NCI-H446 (cell line): ENCODE data around the gene PELO.
"Not testable (repeated sequence)": the region's sequence is repeated elsewhere in the genome, so short reads cannot be mapped to it uniquely, and the experiment has no call there.

Experiments used
- DNase-seq, 2 experiments: peaks; one replicate each; lab custom pipeline; 2025; lab: John Stamatoyannopoulos, UW

The PELO gene

DNA sequence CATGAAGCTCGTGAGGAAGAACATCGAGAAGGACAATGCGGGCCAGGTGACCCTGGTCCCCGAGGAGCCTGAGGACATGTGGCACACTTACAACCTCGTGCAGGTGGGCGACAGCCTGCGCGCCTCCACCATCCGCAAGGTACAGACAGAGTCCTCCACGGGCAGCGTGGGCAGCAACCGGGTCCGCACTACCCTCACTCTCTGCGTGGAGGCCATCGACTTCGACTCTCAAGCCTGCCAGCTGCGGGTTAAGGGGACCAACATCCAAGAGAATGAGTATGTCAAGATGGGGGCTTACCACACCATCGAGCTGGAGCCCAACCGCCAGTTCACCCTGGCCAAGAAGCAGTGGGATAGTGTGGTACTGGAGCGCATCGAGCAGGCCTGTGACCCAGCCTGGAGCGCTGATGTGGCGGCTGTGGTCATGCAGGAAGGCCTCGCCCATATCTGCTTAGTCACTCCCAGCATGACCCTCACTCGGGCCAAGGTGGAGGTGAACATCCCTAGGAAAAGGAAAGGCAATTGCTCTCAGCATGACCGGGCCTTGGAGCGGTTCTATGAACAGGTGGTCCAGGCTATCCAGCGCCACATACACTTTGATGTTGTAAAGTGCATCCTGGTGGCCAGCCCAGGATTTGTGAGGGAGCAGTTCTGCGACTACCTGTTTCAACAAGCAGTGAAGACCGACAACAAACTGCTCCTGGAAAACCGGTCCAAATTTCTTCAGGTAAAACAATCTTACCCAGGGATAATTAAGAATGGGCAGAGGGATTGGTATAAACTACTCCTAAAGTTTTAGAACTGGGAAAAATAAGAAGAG is 12.9 kb downstream of the PELO start:
- DNase-seq = peak in 1 of 2 experiments; percentile 28

DNA sequence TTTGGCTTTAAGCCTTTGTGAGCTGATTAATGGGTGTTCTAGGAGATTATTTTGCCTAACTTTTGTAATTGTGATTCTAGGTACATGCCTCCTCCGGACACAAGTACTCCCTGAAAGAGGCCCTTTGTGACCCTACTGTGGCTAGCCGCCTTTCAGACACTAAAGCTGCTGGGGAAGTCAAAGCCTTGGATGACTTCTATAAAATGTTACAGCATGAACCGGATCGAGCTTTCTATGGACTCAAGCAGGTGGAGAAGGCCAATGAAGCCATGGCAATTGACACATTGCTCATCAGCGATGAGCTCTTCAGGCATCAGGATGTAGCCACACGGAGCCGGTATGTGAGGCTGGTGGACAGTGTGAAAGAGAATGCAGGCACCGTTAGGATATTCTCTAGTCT is 13.6 kb downstream of the PELO start:
- DNase-seq = no peak

DNA sequence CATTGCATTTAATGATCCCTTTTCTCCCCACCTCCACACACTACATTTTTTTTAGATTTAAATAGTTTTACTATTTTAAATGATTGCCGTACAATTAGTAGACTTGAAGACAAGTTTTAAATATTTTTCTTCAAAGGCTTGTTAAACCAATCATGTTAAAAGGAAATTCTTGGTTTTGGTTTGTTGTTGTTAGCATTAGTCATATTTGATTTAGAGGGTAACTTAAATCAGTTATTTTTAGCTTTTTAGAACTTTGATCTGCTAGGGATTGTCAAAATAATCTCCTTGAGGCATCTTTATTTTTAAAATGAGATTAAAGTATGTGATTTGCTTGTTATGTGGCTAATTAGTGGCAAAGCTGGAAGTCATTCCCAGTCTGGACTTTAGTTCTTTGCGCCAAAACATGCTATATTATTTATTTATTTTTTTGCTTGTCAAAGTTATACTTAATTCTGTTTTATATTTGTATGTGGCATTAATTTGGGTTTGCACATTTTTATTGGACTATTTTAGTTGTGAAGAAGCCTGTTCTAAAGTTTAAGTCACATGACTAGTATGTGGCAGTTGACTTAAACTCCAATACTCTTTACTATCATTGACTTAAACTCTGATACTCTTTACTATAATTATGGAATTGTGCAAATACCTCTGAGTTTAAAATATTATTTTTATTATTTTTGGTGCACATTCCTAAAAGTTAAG is 14.7 kb downstream of the PELO start:
- DNase-seq = no peak

- DNase-seq = no peak
Measured at GRCh38 chr5:52802974-52803336, 15.2 kb downstream of the PELO start.

GRCh38 chr5:52804387-52804791 is 16.7 kb downstream of the PELO start:
- no peak for DNase-seq

- no peak for DNase-seq
Measured at GRCh38 chr5:52804981-52805380, 17.3 kb downstream of the PELO start.

DNA sequence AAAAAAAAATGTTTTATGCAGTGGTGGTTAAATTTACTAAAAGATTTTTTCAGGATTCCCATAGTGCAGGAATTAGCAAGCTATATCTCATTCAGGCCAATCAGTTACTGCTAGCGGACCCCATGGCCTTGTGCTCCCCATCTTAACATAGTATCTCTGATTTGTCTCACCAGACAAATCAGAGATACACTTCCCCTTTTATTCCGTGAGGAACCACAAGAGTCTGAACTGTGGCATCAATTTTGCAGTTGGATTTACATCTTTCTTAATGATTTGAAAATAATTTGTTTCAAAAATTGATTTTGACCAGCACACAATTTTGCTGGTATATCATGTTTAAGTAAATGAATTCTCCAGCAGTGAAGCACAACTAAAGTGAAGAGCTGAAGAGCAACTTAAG is 17.9 kb downstream of the PELO start:
- DNase-seq = no peak

DNA sequence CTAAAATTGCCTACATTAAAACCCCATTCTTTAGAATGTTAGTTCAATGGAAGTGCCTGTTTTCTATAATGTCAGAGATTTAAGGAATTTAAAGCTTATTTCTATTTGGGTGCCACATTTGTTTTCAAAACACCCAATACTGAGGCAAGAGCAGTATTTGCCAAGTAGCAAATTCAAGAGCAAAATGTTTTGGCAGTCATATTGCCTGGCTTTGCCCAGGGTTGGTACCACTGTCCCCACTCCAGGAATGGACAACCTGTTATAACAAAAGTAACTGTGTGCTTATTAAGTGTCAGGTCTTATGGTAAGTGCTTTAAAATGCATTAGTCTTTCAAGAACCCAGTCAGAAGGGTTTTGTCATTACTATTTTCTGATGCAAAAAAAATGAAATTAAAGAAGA is 19.3 kb downstream of the PELO start:
- DNase-seq = no peak

DNA sequence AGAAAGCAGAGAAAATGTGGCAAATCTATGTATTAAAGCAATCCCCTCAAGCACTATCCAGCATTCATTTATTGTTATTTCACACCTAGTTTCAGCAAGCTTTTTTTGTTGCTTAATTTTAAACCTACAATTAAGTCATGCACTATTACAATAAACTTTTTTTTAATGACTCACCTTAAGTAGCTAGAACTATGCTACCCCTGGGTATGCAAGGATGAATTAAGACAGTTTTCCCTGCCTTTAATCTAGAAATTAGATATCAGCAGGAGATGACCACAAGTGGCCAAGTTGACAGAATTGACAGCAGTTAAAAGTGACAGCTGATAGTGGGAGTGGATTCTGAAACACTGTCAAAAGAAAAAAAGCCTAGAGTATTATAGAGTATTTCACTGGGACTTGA is 20.0 kb downstream of the PELO start:
- DNase-seq = no peak

GRCh38 chr5:52808316-52808901 is 20.7 kb downstream of the PELO start:
- no peak for DNase-seq

DNA sequence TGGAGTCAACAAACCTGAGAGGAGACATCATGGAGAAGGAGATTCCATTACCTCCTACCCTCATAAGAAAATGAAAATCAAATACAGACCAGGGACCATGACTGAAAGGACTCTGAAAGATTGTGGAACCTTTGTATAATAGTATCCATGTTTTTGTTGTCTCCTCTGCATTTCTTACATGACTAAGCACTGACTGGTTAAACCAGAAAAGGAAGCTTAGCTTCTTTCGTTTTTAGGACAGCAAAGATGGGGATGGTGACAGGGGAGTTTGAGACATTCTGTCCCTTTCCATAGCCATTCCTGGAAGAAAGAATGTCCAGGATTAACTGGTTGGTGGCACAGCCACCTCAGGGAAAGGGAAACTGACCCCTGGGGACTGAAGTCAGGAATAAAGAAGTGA is 22.2 kb downstream of the PELO start:
- no peak for DNase-seq

GRCh38 chr5:52810426-52810825 is 22.7 kb downstream of the PELO start:
- no peak for DNase-seq

GRCh38 chr5:52811067-52811749 is 23.5 kb downstream of the PELO start:
- DNase-seq = no peak

GRCh38 chr5:52814352-52815148 is 26.8 kb downstream of the PELO start:
- no peak for DNase-seq

DNA sequence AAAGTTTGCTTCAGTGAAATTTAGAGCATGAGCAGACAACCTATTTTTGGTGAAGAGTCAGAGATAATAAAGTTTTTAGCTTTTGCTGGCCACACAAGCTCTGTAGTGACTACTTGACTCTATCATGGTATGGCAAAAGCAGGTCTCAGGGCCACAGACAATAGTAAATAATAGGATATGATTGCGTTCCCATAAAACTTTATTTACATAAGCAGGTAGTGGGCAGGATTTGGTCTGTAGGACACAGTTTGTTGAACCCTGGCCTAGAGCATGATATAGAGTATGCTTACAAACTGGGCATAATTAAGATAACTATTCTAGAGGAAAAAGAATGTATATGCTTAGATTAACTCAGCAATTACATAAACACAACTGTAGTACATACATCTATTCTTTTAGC is 30.1 kb downstream of the PELO start:
- DNase-seq = no peak

- no peak for DNase-seq
Measured at GRCh38 chr5:52818360-52818759, 30.6 kb downstream of the PELO start.

GRCh38 chr5:52818807-52819206 is 31.1 kb downstream of the PELO start:
- DNase-seq = not testable (repeated sequence)

- no peak for DNase-seq
Measured at GRCh38 chr5:52821901-52822300, 34.2 kb downstream of the PELO start.

DNA sequence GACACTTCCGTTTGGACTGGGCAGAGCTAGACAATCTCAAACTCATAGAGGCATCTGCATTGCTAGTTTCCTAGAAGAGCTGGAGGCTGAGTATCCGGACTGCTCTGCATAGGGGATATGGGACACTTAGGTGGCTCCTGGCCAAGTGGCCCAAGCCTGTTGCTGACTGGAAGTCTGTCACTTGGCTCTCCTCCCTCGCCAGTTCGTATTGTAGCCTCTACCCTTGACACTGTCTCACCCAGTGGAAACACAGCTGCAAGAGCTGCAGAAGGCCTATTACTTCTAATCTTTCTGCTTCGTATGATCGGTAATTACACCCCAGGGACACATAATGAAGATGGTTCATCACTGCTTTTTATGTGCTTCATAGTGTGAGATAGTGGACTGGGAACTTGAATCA is 34.7 kb downstream of the PELO start:
- peak in 1 of 2 experiments; percentile 6 for DNase-seq

GRCh38 chr5:52824827-52825226 is 37.1 kb downstream of the PELO start:
- DNase-seq = no peak

DNA sequence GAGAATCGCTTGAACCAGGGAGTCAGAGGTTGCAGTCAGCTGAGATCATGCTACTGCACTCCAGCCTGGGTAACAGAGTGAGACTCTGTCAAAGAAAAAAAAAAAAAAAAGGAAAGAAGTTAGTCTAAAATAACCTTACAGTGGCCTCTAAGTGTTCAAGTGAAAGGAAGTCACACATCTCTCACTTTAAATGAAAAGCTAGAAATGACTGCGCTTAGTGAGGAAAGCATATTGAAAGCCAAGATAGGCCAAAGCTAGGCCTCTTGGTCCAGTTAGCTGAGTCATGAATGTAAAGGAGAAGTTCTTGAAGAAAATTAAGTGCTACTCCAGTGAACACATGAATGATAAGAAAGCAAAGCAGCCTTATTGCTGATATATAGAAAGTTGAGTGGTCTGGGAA is 38.1 kb downstream of the PELO start:
- no peak for DNase-seq

- DNase-seq = no peak
Measured at GRCh38 chr5:52827815-52828214, 40.1 kb downstream of the PELO start.
